ENCODE measurements around the gene ARHGEF2. TPM values are rescaled to one million over a fixed set of nuclear protein-coding genes. Genes with fewer than 3 reads are reported as not detected.

The ARHGEF2 gene
- total RNA-seq (110 and 118 TPM in 2 replicates), polyA plus RNA-seq (59.2 and 62.0 TPM in 2 replicates), polyA minus RNA-seq (81.5 and 92.0 TPM in 2 replicates), Bru-seq, nascent RNA (percentile 66 among the genes with signal in this experiment), BruChase-seq, experiment 1, labeled RNA remaining after a 6-hour chase (percentile 86 among the genes with signal in this experiment), BruChase-seq, experiment 2, labeled RNA remaining after a 2-hour chase (percentile 84 among the genes with signal in this experiment)
- 67.4 and 113 TPM in 2 replicates for polyA plus RNA-seq (2011; cell fraction: cytosol; rRNA removed)
- 270 and 317 TPM in 2 replicates for polyA plus RNA-seq (2011; cell fraction: nucleus; rRNA removed)
- 50.9 and 52.8 TPM in 2 replicates for polyA plus RNA-seq (2012)
- 29.1 TPM for polyA minus RNA-seq (2011; cell fraction: cytosol; rRNA and poly(A)+ RNA removed)
- polyA minus RNA-seq (2011; cell fraction: nucleus; rRNA and poly(A)+ RNA removed): 55.2 and 62.7 TPM in 2 replicates
- long read RNA-seq, full-length matches to known transcripts: 5 of 31 reads
- long read RNA-seq, partial matches to known transcripts: 12 of 31 reads
- long read RNA-seq, other reads (novel, unspliced or antisense): 14 of 31 reads

- Histone ChIP-seq H3K4me3 (replicated peaks in 1 of 3; ENCODE audit: insufficient read depth in 1 of 3, low read depth in 1 of 3, low read length in 3 of 3) (peak within 1 kb of the TSS; percentile 43 to 80 (median 76)), H3K27me3 (ENCODE audit: control insufficient read depth in 2 of 2, insufficient read depth in 2 of 2, low read length in 2 of 2) (no peaks in the 10 kb centered on the region), H3K4me1 (ENCODE audit: control insufficient read depth, extremely low read depth, insufficient read depth, low read length) (peaks cover 68% of the 10 kb centered on the region), H3K4me2 (ENCODE audit: insufficient read depth, low read length) (peak within 1 kb of the TSS; percentile 78), H3K9me3 (replicated peaks; ENCODE audit: control insufficient read depth, insufficient read depth, low read length) (no peaks in the 10 kb centered on the region), H3K9me1 (replicated peaks; ENCODE audit: control insufficient read depth, extremely low read depth, insufficient read depth, low read length) (no peaks in the 10 kb centered on the region), H3K79me2 (ENCODE audit: control insufficient read depth, insufficient read depth, low read length) (peaks cover 56% of the 10 kb centered on the region), H3K36me3 (ENCODE audit: control insufficient read depth in 2 of 2, extremely low read depth in 1 of 2, insufficient read depth in 2 of 2, low read length in 2 of 2) (peaks cover 0 to 2% of the 10 kb centered on the region in 2 experiments), H2AFZ (ENCODE audit: low read depth, low read length) (peak within 1 kb of the TSS; percentile 57), H3K27ac (ENCODE audit: insufficient read depth, low read depth, low read length) (peak within 1 kb of the TSS; percentile 55), H3K9ac (replicated peaks; ENCODE audit: extremely low read depth, insufficient read depth, low read length) (peak within 1 kb of the TSS; percentile 84), H4K20me1 (replicated peaks; ENCODE audit: control insufficient read depth, extremely low read depth, insufficient read depth, low read length) (no peaks in the 10 kb centered on the region)
- no TSS peak for BruUV-seq (replicated peaks)
- intact Hi-C loops (cut with micrococcal nuclease) (no loop called here), dilution Hi-C loops (cut with MboI; ENCODE audit: extremely low pct_ligation_motif_present, low sequenced_read_pairs) (no loop called here)
- TF ChIP-seq POLR2A (IDR thresholded peaks at IDR 0.05; ENCODE audit: low read depth, low read length) (peak; percentile 72), POLR2AphosphoS5 (IDR thresholded peaks at IDR 0.05; ENCODE audit: insufficient read depth, low read depth, low read length) (peak; percentile 57), FOS (IDR thresholded peaks at IDR 0.05; ENCODE audit: borderline replicate concordance, insufficient read depth, low read length) (no peak), CTCF (IDR thresholded peaks at IDR 0.05; ENCODE audit: extremely low read depth in 1 of 2, insufficient read depth in 1 of 2, low read depth in 1 of 2, low read length in 2 of 2) (peak in 1 of 2 donors; percentile 44)
- ChIA-PET CTCF (interaction anchor here (0.6 to 12.1 kb wide), 12 partner anchors 8 to 88 kb away, joined by 3 to 138 read pairs (median 8); partner anchors contain the start of genes KHDC4 and RXFP4), POLR2A (interaction anchor here (0.6 to 1.2 kb wide), 6 partner anchors 8 to 255 kb away, joined by 3 to 7 read pairs (median 4); no protein-coding TSS in a partner anchor)
- FAIRE-seq (peak; percentile 77), DNase-seq (ENCODE audit: low read depth, low spot score) (peak; percentile 50)
Measured at GRCh38 chr1:155978325-155978972, at the start of gene ARHGEF2. Gene ARHGEF2, minus strand, starts transcription at chr1:155978547. Its CDS starts 120 bp downstream, at chr1:155978427.

All from endothelial cell of umbilical vein (primary cell).